ENCODE measurements around the gene KRT1. TPM values are rescaled to one million over a fixed set of nuclear protein-coding genes. Genes with fewer than 3 reads are reported as not detected.

Gene KRT1
- polyA plus RNA-seq (2013, experiment 1 of 2): not detected
- polyA plus RNA-seq (2013, experiment 2 of 2): not detected

DNA sequence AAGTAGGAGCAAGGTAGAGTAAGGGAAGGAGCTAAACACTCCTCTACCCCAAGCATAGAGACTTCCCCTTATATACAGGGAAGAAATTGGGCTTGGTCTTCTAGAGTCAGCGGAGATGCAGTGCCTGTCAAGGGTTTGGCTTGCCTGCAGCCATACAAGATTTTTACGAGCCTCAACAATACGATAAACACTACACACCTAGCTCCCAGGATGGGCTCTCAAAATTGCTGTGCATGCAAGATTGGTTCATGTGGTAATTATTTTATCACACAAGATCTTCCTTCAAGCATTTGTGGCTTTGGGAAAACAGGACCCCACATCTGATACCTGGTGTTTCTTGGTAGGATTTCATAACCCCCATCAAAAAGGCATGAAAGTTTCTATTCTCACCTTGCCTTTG is at the start of gene KRT1:
Gene KRT1 (minus strand): TSS at position 45 of the 400 bp plus-strand sequence. CDS start 59 bp downstream, outside the sequence.
- 80% methylated on average over 1 of the region's 3 CpGs; no CpG with 5 or more reads in 1 of the 2 experiments for WGBS, 2 experiments (ENCODE audit: insufficient coverage in 2 of 2)
- no peaks in the 10 kb centered on the region for H3K36me3 ChIP-seq (ENCODE audit: control insufficient read depth, insufficient read depth, low read length)
- no peak within 1 kb of the TSS for H3K27ac ChIP-seq (ENCODE audit: low read depth, low read length, severe bottlenecking)
- H3K4me3 ChIP-seq (ENCODE audit: extremely low read depth, insufficient read depth, low read length, poor library complexity, severe bottlenecking): no peak within 1 kb of the TSS
- H3K9me3 ChIP-seq (ENCODE audit: control insufficient read depth, low read length): no peaks in the 10 kb centered on the region
- H3K4me1 ChIP-seq (ENCODE audit: control insufficient read depth, insufficient read depth, low read length, poor library complexity, severe bottlenecking): no peaks in the 10 kb centered on the region

GRCh38 chr12:52729147-52729546 is 48.9 kb upstream of the KRT1 start:
- H3K4me1 ChIP-seq (ENCODE audit: control insufficient read depth, insufficient read depth, low read length, poor library complexity, severe bottlenecking): no peaks in the 10 kb centered on the region
- H3K4me3 ChIP-seq (ENCODE audit: extremely low read depth, insufficient read depth, low read length, poor library complexity, severe bottlenecking): no peak overlapping the region
- WGBS, 2 experiments (ENCODE audit: insufficient coverage in 2 of 2): 82 to 87% methylated on average over 9 to 10 of the region's 10 CpGs
- no peaks in the 10 kb centered on the region for H3K36me3 ChIP-seq (ENCODE audit: control insufficient read depth, insufficient read depth, low read length)
- H3K9me3 ChIP-seq (ENCODE audit: control insufficient read depth, low read length): no peaks in the 10 kb centered on the region
- no peak overlapping the region for H3K27ac ChIP-seq (ENCODE audit: low read depth, low read length, severe bottlenecking)

DNA sequence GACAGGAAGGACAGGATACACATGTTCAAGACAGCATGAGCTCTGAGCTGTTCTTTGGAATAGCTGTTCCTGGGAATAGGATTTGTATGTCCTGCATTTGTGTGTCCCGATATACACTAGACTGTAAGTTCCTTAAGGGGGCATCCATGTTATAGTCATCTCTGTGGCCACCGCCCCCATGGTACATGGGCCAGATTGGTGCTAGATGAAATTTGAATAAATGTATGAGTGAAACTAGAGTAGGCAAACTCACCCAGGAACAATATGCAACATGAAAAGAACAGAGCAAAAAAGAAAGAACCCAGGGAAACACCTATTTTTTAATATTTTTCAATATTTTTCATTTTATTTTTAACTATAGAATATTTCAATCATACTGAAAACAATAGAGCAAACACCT is 48.2 kb upstream of the KRT1 start:
- H3K4me1 ChIP-seq (ENCODE audit: control insufficient read depth, insufficient read depth, low read length, poor library complexity, severe bottlenecking): no peaks in the 10 kb centered on the region
- no peak overlapping the region for H3K27ac ChIP-seq (ENCODE audit: low read depth, low read length, severe bottlenecking)
- WGBS, 2 experiments (ENCODE audit: insufficient coverage in 2 of 2): 83 to 100% methylated on average over 2 of the region's 2 CpGs
- no peaks in the 10 kb centered on the region for H3K9me3 ChIP-seq (ENCODE audit: control insufficient read depth, low read length)
- H3K36me3 ChIP-seq (ENCODE audit: control insufficient read depth, insufficient read depth, low read length): no peaks in the 10 kb centered on the region
- no peak overlapping the region for H3K4me3 ChIP-seq (ENCODE audit: extremely low read depth, insufficient read depth, low read length, poor library complexity, severe bottlenecking)

DNA sequence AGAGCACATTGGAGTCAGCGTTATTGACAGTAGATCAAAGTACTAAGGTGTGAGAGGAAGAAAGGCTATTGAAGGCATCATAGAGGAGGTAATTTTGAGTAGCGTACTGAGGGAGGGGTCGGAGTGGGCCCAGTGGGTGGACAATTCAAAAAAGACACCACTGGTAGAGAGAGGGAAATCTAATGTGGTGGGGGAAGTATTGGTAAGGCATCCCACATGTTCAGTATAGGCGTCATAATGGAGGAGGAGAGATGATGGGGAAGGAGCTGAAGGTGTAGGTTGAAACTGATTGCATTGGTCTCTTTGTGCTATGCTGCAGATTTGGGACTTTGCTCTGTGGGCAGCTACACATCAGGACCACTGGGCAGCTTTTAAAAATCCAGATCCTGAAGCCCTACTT is 46.8 kb upstream of the KRT1 start:
- Histone ChIP-seq H3K4me3 (ENCODE audit: extremely low read depth, insufficient read depth, low read length, poor library complexity, severe bottlenecking) (no peak overlapping the region), H3K9me3 (ENCODE audit: control insufficient read depth, low read length) (no peaks in the 10 kb centered on the region), H3K4me1 (ENCODE audit: control insufficient read depth, insufficient read depth, low read length, poor library complexity, severe bottlenecking) (no peaks in the 10 kb centered on the region), H3K27ac (ENCODE audit: low read depth, low read length, severe bottlenecking) (no peak overlapping the region), H3K36me3 (ENCODE audit: control insufficient read depth, insufficient read depth, low read length) (no peaks in the 10 kb centered on the region)
- 88 to 92% methylated on average over 4 of the region's 4 CpGs for WGBS, 2 experiments (ENCODE audit: insufficient coverage in 2 of 2)

- Histone ChIP-seq H3K27ac (ENCODE audit: low read depth, low read length, severe bottlenecking) (no peak overlapping the region), H3K36me3 (ENCODE audit: control insufficient read depth, insufficient read depth, low read length) (no peaks in the 10 kb centered on the region), H3K9me3 (ENCODE audit: control insufficient read depth, low read length) (no peaks in the 10 kb centered on the region), H3K4me1 (ENCODE audit: control insufficient read depth, insufficient read depth, low read length, poor library complexity, severe bottlenecking) (no peaks in the 10 kb centered on the region), H3K4me3 (ENCODE audit: extremely low read depth, insufficient read depth, low read length, poor library complexity, severe bottlenecking) (no peak overlapping the region)
- 83% methylated on average over 1 of the region's 2 CpGs; no CpG with 5 or more reads in 1 of the 2 experiments for WGBS, 2 experiments (ENCODE audit: insufficient coverage in 2 of 2)
Measured at GRCh38 chr12:52726451-52726850, 46.2 kb upstream of the KRT1 start.

DNA sequence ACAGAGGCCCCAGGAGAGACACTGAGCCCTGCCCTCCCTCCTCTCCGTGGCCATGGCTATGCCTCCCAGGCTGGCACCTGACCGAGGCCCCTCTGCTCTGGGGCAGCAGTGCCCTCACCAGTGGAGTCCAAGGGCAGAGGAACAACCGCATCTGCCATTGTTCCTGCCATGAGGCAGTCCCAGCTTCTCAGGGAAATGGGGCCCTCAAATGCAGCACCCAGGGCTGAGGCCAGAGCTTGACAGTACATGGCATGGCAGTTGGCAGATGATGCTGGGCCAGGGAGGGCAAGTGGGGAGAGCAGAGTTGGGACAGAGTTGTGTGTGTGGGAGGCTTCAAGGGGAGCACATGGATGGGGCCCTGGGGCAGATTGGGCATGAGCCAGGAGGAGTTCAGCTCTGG is 44.2 kb upstream of the KRT1 start:
- Histone ChIP-seq H3K9me3 (ENCODE audit: control insufficient read depth, low read length) (no peaks in the 10 kb centered on the region), H3K4me3 (ENCODE audit: extremely low read depth, insufficient read depth, low read length, poor library complexity, severe bottlenecking) (no peak overlapping the region), H3K36me3 (ENCODE audit: control insufficient read depth, insufficient read depth, low read length) (no peaks in the 10 kb centered on the region), H3K27ac (ENCODE audit: low read depth, low read length, severe bottlenecking) (no peak overlapping the region), H3K4me1 (ENCODE audit: control insufficient read depth, insufficient read depth, low read length, poor library complexity, severe bottlenecking) (no peaks in the 10 kb centered on the region)
- 89 to 90% methylated on average over 2 to 3 of the region's 3 CpGs for WGBS, 2 experiments (ENCODE audit: insufficient coverage in 2 of 2)

DNA sequence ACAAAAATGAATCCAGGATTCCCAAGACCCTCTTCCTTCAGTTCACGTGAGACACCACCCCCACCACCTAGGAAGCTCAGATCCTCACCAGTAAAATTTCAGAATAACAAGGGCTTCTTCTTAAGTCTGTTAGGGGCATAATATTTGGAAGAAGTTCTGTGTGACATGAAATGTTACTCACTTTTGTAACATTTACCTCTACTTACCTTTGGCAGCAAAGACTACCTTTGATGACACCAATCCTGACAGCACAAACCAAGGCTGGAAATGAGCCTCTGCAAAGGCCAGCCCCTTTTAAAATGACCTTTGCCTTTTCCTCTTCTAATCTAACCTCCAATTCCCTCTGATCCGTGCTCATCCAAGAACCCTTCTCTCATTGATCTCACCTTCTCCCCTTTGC is 42.5 kb upstream of the KRT1 start:
- 75 to 86% methylated on average over 1 of the region's 2 CpGs for WGBS, 2 experiments (ENCODE audit: insufficient coverage in 2 of 2)
- H3K27ac ChIP-seq (ENCODE audit: low read depth, low read length, severe bottlenecking): no peak overlapping the region
- H3K9me3 ChIP-seq (ENCODE audit: control insufficient read depth, low read length): no peaks in the 10 kb centered on the region
- H3K36me3 ChIP-seq (ENCODE audit: control insufficient read depth, insufficient read depth, low read length): no peaks in the 10 kb centered on the region
- no peak overlapping the region for H3K4me3 ChIP-seq (ENCODE audit: extremely low read depth, insufficient read depth, low read length, poor library complexity, severe bottlenecking)
- no peaks in the 10 kb centered on the region for H3K4me1 ChIP-seq (ENCODE audit: control insufficient read depth, insufficient read depth, low read length, poor library complexity, severe bottlenecking)

- no peak overlapping the region for H3K27ac ChIP-seq (ENCODE audit: low read depth, low read length, severe bottlenecking)
- 64 to 65% methylated on average over 3 of the region's 3 CpGs for WGBS, 2 experiments (ENCODE audit: insufficient coverage in 2 of 2)
- no peaks in the 10 kb centered on the region for H3K36me3 ChIP-seq (ENCODE audit: control insufficient read depth, insufficient read depth, low read length)
- no peaks in the 10 kb centered on the region for H3K9me3 ChIP-seq (ENCODE audit: control insufficient read depth, low read length)
- H3K4me3 ChIP-seq (ENCODE audit: extremely low read depth, insufficient read depth, low read length, poor library complexity, severe bottlenecking): no peak overlapping the region
- H3K4me1 ChIP-seq (ENCODE audit: control insufficient read depth, insufficient read depth, low read length, poor library complexity, severe bottlenecking): no peaks in the 10 kb centered on the region
Measured at GRCh38 chr12:52721838-52722470, 41.7 kb upstream of the KRT1 start.

- H3K36me3 ChIP-seq (ENCODE audit: control insufficient read depth, insufficient read depth, low read length): no peaks in the 10 kb centered on the region
- no peak overlapping the region for H3K27ac ChIP-seq (ENCODE audit: low read depth, low read length, severe bottlenecking)
- H3K4me1 ChIP-seq (ENCODE audit: control insufficient read depth, insufficient read depth, low read length, poor library complexity, severe bottlenecking): no peaks in the 10 kb centered on the region
- no peaks in the 10 kb centered on the region for H3K9me3 ChIP-seq (ENCODE audit: control insufficient read depth, low read length)
- WGBS, 2 experiments (ENCODE audit: insufficient coverage in 2 of 2): 89 to 90% methylated on average over 6 to 7 of the region's 8 CpGs
- no peak overlapping the region for H3K4me3 ChIP-seq (ENCODE audit: extremely low read depth, insufficient read depth, low read length, poor library complexity, severe bottlenecking)
Measured at GRCh38 chr12:52720365-52720886, 40.2 kb upstream of the KRT1 start.

DNA sequence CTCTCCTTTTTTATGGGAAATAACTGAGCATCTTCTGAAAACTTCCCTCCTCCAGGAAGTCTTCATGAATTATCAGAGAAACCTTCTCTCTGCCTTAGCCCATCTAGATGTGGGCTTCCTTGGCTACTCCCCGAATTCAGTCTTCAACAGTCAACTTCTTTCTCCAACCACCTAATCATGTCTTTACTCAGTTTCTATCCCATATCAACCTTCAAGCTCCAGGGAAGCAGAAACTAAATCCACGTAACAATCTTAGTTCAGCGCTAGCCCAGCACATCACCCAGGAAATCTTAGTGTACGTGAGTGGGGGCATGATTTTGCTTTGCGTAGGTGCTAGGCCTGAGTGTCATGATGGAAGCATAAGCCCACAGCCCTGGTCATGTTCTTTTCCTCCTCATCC is 35.9 kb upstream of the KRT1 start:
- H3K27ac ChIP-seq (ENCODE audit: low read depth, low read length, severe bottlenecking): no peak overlapping the region
- 95 to 100% methylated on average over 2 of the region's 5 CpGs for WGBS, 2 experiments (ENCODE audit: insufficient coverage in 2 of 2)
- no peaks in the 10 kb centered on the region for H3K4me1 ChIP-seq (ENCODE audit: control insufficient read depth, insufficient read depth, low read length, poor library complexity, severe bottlenecking)
- no peaks in the 10 kb centered on the region for H3K36me3 ChIP-seq (ENCODE audit: control insufficient read depth, insufficient read depth, low read length)
- H3K9me3 ChIP-seq (ENCODE audit: control insufficient read depth, low read length): no peaks in the 10 kb centered on the region
- H3K4me3 ChIP-seq (ENCODE audit: extremely low read depth, insufficient read depth, low read length, poor library complexity, severe bottlenecking): no peak overlapping the region

GRCh38 chr12:52715416-52715815 is 35.2 kb upstream of the KRT1 start:
- H3K9me3 ChIP-seq (ENCODE audit: control insufficient read depth, low read length): no peaks in the 10 kb centered on the region
- H3K27ac ChIP-seq (ENCODE audit: low read depth, low read length, severe bottlenecking): no peak overlapping the region
- H3K4me3 ChIP-seq (ENCODE audit: extremely low read depth, insufficient read depth, low read length, poor library complexity, severe bottlenecking): no peak overlapping the region
- H3K4me1 ChIP-seq (ENCODE audit: control insufficient read depth, insufficient read depth, low read length, poor library complexity, severe bottlenecking): no peaks in the 10 kb centered on the region
- WGBS, 2 experiments (ENCODE audit: insufficient coverage in 2 of 2): 76 to 81% methylated on average over 14 of the region's 14 CpGs
- no peaks in the 10 kb centered on the region for H3K36me3 ChIP-seq (ENCODE audit: control insufficient read depth, insufficient read depth, low read length)
